Stimulated activated CD4-positive, alpha-beta T cell treated with anti-CD3 and anti-CD28 coated beads, Interleukin-12 subunit alpha, Interleukin-12 subunit beta, amount 100 ng/mL, for 24 hours (primary cell): ENCODE measurements around the gene TAF13.
A peak's percentile ranks its signal among the peaks of the same experiment; 100 is the strongest.
"Not testable (repeated sequence)": the region's sequence is repeated elsewhere in the genome, so short reads cannot be mapped to it uniquely, and the experiment has no call there.

Experiments used
- DNase-seq, 2 experiments: peaks; one replicate each; pipeline ENCODE4 v3.0.0-alpha.2; 2020; ENCODE audit warnings: low read depth in 2 of 2

TAF13 gene

DNA sequence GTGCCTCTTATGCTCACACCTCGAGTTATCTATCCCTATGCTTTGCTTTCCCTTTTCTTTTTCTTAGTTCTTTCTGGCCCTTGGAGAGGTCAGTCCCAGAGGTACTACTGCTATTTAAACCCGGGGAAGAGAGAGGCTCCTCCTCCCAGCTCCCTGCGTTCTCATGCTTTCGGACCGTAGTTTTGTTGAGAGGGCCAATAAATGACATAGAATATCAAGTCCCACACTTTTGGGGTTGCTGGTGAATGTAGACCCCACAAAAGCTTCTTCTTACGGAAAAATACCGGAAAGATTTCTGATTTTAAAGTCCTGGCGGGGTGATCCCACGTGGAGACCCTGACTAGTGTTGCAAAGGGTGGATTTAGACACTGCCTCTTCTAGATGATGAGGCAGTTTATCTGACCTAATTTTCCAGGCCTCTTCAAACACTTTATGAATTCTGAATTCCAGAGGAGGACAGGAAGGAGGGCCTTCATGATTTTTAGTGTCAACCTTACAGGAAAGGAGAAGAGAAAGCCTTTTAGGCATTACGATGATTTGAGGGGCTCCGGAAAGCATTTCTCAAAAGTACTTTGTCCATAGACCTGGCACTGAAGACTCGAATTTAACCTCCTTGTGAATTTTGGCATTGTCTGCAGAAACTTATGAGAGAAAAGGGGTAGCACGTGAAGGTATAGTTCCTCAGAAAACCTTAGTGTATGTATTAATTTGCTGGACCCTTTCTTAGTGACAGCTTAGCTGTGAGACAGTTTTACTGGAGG is 15.5 kb upstream of the TAF13 start:
- DNase-seq = no peak

DNA sequence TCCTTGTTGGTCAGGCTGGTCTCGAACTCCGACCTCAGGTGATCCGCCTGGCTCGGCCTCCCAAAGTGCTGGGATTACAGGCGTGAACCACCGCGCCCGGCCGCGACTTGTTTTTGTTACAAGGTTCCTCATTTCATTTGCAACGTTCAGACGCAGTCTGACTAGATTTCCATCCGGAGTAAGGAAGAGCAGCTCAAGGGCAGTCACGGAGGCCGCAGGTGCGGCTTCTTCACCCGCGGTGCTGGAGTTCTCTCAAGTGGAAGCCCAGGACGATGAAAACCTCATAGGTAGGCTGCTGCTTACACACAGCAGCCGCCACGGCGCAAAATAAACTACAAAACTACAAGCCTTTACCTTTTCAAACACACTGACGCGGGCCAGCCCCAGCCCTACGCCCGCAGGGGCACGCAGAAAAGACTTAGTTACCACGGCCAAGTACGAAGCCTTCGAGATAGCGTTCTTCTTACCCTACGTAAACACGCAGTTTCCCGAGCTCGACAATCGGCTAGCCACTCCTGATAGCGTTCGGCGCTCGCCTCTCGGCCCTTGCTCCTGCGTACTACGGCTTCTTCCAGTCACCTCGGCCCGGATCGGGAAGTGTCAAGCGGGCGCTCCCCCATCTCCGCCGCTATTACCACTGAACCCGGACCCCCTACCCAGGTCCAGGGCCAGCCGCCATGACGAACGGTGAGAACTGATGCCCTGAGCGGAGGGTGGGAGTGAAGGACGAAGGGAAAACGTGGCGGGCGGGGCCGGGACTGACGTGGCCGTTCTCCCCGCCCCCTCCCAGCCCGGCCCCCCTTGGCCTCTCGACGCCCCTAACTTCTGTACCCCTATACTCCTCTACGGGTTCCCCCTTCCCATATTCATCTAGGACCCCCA is 14.6 kb upstream of the TAF13 start, which contains the start of gene TMEM167B:
Gene TMEM167B, plus strand, starts transcription at position 569 of the 882 bp plus-strand sequence. Its CDS starts 109 bp downstream, at position 678.
- peak; percentile 81 to 82 for DNase-seq

GRCh38 chr1:109089242-109090015 is 13.6 kb upstream of the TAF13 start:
- no peak for DNase-seq

DNA sequence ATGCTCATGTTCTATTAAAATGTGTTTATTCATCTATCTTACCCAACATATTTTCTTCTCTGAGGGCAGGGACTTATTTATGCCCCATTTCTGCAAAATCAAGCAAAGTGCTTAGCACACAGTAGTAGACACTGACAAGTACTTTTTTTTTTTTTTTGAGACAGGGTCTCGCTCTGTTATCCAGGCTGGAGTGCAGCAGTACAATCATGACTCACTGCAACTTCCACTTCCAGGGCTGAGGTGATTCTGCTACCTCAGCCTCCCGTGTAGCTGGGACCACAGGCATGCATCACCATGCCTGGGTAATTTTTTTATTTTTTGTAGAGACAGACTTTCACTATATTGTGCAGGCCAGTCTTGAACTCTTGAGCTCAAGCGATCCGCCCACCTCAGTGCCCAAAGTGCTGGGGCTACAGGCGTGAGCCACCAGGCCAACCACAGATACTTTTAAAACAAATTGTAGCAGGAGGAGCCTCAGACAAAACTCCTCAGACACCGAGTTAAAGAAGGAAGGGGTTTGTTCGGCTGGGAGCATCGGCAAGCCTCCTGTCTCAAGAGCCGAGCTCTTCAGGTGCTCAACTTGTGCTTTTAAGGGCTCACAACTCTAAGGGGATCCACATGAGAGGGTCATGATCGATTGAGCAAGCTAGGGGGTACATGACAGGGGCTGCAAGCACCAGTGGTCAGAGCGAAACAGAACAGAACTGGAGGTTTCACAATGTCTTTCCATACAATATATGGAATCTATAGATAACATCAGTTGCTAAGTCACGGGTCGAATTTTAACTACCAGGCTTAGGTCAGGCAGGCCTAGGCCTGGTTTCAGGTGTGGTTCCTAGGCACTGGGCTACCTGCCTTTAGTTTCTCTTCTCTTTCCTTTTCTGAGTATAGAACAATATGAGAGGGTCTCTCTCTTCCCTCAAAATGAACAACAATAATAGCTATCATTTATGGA is 9.0 kb upstream of the TAF13 start:
- no peak for DNase-seq

GRCh38 chr1:109083923-109084322 is 8.1 kb upstream of the TAF13 start:
- DNase-seq = no peak

GRCh38 chr1:109083501-109083900 is 7.7 kb upstream of the TAF13 start:
- no peak for DNase-seq

DNA sequence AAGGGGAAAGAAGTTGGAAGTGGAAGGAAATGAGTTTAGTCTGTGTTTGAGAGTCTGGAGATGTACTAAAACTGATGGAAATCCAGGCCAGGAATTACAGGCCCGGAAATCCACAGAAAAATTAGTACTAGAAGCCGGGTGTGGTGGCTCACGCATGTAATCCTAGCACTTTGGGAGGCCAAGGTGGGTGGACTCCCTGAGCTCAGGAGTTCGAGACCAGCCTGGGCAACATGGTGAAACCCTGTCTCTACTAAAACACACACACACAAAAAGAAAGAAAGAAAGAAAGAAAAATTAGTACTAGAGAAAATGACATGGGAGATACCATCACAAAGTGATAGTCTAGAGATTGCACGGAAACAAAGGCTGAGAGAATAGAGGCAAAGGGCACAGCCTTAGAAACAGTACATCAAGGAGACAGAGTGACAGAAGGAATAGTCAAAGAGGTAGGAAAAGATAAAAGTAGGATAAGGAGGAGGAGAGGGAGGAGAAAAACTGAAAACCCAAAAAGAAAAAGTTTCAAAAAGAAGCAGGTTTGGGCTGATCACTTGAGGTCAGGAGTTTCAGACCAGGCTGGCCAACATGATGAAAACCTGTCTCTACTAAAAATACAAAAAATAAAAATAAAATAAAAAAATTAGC is 4.8 kb upstream of the TAF13 start:
- DNase-seq = no peak

- DNase-seq = no peak
Measured at GRCh38 chr1:109079240-109079622, 3.4 kb upstream of the TAF13 start.

DNA sequence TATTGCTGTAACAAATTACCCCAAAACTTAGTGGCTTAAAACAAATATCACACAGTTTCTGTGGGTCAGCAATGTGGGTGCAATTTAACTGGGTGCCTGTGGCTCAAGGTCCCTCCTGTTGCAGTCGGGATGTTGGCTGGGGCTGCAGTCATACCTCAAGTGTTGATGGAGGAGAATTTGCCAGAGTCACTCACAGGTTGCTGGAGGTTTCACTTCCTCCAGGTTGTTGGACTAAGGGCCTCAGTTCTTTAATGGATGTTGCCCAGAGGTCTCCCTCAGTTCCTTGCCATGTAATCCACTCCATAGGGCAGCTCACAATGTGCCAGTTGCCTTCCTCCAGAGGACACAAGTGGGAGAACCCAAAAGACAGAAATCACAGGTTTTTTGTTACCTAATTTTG is 2.5 kb upstream of the TAF13 start:
- DNase-seq = no peak

DNA sequence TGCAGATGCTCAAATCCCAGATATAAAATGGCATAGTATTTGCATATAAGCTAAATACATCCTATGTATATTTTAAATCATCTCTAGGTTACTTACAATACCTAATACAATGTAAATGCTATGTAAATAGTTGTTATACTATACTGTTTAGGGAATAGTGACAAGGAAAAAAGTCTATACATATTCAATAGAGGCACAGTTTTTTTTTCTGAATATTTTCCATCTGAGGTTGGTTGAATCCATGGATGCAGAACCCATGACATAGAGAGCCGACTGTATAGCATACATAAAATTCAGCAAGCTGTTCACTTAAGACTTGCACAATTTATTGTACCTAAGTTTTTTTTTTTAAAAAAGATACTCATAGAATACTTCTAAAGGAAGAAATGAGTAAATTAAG is 6.5 kb downstream of the TAF13 start:
- no peak for DNase-seq

DNA sequence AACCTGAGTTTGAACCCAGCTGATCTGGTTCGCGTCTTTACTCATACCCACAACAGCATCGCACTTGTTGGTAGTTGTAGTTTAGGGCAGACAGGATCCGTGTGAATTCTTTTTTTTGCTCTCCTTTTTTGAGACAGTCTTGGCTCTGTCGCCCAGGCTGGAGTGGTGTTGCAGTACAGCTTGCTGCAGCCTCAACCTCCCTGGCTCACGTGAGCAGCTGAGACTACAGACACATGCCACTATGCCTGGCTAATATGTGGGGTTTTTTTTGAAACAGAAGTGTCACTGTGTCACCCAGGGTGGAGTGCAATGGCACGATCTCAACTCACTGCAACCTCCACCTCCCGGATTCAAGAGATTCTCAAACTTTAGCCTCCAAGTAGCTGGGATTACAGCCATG is 7.9 kb downstream of the TAF13 start:
- DNase-seq = no peak

DNA sequence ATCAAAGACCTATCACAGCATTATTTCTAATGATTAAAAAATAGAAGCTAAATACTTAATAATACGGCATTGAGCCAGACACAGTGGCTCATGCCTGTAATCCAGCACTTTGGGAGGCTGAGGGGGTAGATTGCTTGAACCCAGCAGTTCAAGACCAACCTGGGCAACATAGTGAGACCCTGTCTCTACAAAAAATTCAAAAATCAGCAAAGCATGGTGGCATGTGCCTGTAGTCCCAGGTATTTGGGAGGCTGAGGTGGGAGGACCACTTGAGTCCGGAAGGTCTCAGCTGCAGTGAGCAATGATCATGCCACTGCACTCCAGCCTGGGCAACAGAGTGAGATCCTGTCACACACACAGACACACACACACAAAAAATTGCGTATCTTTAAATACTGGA is 10.7 kb downstream of the TAF13 start:
- no peak for DNase-seq

DNA sequence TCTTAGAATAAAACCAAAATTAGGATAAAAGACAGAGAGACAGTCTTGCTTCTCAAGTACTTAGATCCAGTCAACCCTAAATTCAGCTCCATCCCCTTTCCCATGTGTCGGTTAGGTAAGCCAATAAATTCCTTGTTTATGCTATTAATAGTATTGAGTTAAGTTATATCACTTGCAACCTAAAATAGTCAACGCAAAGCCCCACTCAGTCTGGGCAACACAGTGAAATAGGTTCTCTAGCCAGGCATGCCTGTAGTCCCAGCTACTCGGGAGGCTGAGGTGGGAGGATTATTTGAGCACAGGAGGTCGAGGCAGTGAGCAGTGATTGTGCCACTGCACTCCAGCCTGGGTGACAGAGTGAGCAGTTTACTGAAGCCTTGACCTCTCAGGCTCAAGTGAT is 14.6 kb downstream of the TAF13 start:
- DNase-seq = no peak

- DNase-seq = no peak
Measured at GRCh38 chr1:109060707-109061106, 15.1 kb downstream of the TAF13 start.

GRCh38 chr1:109059026-109059425 is 16.8 kb downstream of the TAF13 start:
- no peak for DNase-seq

DNA sequence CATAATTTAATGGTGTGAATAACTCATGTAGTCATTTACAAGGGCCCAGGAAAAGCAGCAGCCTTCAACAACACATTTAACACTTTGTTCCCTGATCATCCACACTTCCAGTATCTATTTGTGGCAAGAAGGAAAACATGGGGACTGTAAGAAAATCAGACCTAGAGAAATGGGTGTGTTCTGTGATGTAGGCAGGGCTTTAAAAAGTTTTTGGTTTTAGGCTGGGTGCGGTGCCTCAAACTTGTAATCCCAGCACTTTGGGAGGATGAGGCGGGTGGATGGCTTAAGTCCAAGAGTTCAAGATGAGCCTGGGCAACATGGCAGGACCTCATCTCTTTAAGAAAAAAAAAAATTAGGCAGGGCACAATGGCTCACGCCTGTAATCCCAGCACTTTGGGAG is 19.7 kb downstream of the TAF13 start:
- DNase-seq = no peak

DNA sequence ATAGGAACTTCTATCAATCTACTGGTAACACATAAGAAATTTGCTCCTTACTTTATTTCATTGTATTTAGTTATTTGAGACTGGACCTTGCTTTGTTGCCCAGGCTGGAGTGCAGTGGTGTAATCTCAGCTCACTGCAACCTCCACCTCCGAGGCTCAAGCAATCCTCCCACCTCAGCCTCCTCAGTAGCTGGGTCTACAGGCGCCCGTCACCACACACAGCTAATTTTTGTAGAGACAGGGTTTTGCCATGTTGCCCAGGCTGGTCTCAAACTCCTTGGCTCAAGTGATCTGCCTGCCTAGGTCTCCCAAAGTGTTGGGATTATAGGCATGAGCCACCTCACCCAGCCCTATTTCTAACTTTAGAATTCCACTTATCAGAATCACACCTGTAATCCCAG is 23.7 kb downstream of the TAF13 start:
- DNase-seq = not testable (repeated sequence)

GRCh38 chr1:109050228-109050995 is 25.4 kb downstream of the TAF13 start:
- DNase-seq = no peak

- DNase-seq = no peak
Measured at GRCh38 chr1:109048335-109048734, 27.5 kb downstream of the TAF13 start.

GRCh38 chr1:109047339-109047738 is 28.5 kb downstream of the TAF13 start:
- no peak for DNase-seq
